ENCODE results near the gene ELOVL7.

The ELOVL7 gene

DNA sequence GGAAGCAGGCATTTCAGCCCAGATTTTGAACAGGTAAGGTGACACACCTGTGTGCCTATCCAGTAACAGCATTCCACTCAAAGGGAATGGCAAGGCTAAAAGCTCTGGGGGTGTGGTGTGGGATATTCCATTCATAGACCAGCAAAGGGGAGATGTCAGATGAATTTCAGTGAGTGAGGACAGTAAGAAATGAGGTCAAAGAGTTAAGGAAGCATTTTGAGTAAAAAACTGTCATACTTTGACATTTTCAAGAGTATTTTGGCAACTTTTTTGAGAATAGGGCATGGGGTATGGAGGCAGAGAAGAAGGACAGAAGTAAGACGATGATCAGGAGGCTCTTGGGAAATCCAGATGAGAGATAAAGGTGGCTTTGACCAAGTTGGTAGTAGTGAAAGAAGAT lies 2.2 kb upstream of the ELOVL7 start:
- Mint-ChIP-seq H3K27me3 (peaks cover 61% of the 10 kb centered on the region), H3K4me1 (peaks cover 17% of the 10 kb centered on the region), H3K36me3 (no peaks in the 10 kb centered on the region), H3K27ac (no peak overlapping the region), H3K9me3 (no peaks in the 10 kb centered on the region), H3K4me3 (no peak overlapping the region)
- no peak for ATAC-seq

DNA sequence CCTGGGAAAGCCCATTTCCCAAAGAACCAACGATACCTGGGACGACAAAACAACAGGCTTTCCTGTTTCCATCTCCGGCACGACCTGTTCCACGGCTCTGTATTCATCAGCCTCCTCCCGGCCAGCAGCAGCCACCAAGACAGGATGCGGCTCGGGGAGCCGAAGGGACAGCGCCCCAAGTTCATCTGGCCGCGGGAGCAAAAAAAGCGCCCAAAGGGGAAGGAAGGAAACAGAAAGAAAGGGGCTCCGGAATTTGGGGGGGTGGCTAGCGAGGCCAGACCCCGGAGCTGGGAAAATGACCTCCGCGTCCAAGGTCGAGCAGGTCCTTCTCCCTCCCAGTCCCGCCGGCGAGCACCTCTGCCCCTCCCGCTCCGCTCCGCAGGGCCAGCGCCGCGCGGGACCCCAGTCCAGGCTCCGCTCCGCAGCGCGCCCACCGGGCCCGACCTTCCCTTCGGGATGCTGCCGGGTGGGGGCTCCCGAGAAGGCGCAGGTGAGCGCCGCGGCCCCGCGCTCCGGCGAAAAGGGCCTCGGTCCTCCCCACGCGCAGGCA lies 608 bp downstream of the ELOVL7 start:
- Mint-ChIP-seq H3K27ac (peak overlapping the region; percentile 46), H3K4me1 (peaks cover 17% of the 10 kb centered on the region), H3K4me3 (peak overlapping the region; percentile 75), H3K9me3 (no peaks in the 10 kb centered on the region), H3K27me3 (peaks cover 60% of the 10 kb centered on the region), H3K36me3 (no peaks in the 10 kb centered on the region)
- no peak for ATAC-seq

DNA sequence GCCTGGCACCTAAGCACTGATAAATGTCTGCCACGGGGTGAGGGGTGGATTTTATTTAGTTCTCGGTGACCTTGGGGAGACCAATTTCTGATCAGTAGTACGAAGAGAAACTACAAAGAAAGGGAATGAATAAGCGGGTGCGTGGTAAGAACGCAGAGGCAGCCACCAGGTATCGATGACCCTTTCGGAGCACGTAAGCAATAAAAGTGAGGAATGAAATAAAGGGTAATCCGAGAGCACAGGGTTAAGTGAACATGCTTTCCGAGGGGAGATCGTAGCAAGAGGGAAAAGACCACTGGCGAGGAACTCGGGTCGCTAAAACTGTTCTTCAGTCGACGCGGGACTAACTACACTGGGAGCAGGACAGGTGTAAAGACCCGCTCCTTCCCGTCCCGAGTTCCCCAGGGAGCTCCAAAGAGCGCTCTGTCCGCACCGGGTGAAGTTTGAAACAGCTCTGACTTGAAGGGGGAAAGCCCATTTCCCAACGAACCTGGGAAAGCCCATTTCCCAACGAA lies 1.1 kb downstream of the ELOVL7 start:
- no peak for ATAC-seq
- H3K9me3 Mint-ChIP-seq = no peaks in the 10 kb centered on the region
- H3K27ac Mint-ChIP-seq = no peak overlapping the region
- H3K4me1 Mint-ChIP-seq = peaks cover 17% of the 10 kb centered on the region
- H3K36me3 Mint-ChIP-seq = no peaks in the 10 kb centered on the region
- peak overlapping the region; percentile 75 for H3K4me3 Mint-ChIP-seq
- H3K27me3 Mint-ChIP-seq = peaks cover 60% of the 10 kb centered on the region

DNA sequence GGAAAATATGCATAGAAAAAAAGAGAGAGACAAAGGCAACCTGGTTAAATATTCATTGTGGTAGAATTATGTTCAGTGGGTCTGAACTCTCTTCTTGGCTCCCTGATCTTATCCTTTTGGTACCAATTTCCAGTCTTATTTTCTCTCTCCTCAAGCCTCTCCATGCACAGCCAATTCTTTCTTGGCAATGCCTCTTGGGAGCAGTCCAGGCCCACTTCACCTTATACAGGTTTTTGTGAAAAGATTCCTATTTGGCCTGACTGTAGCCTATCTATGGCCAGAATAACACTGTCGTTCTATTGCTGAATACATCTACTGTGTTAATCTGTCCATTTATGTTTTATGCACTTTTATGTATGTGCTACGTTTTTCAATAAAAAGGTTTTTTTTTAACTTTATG lies 2.7 kb downstream of the ELOVL7 start:
- Mint-ChIP-seq H3K4me1 (peaks cover 17% of the 10 kb centered on the region), H3K27ac (no peak overlapping the region), H3K9me3 (no peaks in the 10 kb centered on the region), H3K4me3 (no peak overlapping the region), H3K36me3 (no peaks in the 10 kb centered on the region), H3K27me3 (peaks cover 52% of the 10 kb centered on the region)
- ATAC-seq = no peak

DNA sequence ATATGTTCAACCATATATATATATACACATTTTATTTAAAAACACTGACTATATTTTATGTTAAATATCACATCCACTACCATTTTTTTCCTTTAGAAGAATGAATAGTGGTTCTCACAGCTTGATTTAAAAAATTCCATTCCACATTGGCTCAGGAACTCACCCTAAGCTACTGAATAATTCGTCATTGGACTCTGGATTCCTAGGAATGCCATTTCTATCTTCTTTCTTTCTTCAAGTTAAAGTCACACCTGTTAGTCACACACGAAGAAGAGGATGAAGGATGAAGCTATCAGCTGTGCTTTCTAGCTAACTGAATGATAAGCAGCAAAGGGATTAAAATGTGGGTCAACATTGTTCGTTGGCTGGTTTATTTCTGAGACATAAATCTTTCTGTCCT lies 7.9 kb downstream of the ELOVL7 start:
- Mint-ChIP-seq H3K9me3 (no peaks in the 10 kb centered on the region), H3K27me3 (peaks cover 4% of the 10 kb centered on the region)
- no peak for ATAC-seq

DNA sequence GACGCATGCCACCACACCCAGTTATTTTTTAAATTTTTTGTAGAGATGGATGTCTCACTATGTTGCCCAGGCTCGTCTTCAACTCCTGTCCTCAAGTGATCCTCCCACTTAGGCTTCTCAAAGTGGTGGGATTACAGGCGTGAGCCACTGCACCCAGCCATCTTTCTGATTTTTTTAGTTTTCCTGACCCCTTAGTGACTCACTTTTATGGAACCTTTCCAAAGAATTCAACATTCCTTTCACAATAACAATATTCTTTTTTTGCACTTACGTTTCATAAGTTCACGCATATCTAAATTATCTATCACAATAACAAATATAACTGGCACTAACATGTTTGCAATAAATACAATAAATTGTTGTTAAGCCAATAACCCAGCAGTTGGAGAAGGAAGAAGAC lies 8.5 kb downstream of the ELOVL7 start:
- H3K4me3 Mint-ChIP-seq = no peak overlapping the region
- no peaks in the 10 kb centered on the region for H3K27me3 Mint-ChIP-seq
- H3K4me1 Mint-ChIP-seq = no peaks in the 10 kb centered on the region
- H3K27ac Mint-ChIP-seq = no peak overlapping the region
- no peak for ATAC-seq
- no peaks in the 10 kb centered on the region for H3K9me3 Mint-ChIP-seq
- no peaks in the 10 kb centered on the region for H3K36me3 Mint-ChIP-seq

More for the DNA sequence above, 7.9 kb downstream of the ELOVL7 start:
- Mint-ChIP-seq H3K36me3 (no peaks in the 10 kb centered on the region), H3K4me3 (no peak overlapping the region), H3K27ac (no peak overlapping the region), H3K4me1 (no peaks in the 10 kb centered on the region)

DNA sequence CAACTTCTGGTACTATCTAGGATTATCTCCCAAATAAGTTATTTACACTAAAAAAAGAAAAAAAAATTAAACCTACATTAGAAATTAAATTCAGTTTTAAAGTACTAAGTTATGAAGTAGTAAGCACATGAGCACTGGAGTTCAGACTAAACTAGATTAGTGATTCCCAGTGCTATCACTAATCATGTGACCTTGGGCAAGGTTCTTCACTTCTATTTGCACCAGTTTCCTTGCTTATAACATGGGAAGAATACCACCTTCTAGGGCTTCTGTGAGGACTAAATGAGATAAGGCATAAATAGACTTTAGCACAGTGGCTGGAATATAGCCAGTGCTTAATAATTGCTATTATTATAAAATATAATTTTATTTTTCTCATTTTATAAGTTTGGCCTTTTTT lies 10.5 kb downstream of the ELOVL7 start:
- Mint-ChIP-seq H3K4me1 (no peaks in the 10 kb centered on the region), H3K27ac (no peak overlapping the region)

DNA sequence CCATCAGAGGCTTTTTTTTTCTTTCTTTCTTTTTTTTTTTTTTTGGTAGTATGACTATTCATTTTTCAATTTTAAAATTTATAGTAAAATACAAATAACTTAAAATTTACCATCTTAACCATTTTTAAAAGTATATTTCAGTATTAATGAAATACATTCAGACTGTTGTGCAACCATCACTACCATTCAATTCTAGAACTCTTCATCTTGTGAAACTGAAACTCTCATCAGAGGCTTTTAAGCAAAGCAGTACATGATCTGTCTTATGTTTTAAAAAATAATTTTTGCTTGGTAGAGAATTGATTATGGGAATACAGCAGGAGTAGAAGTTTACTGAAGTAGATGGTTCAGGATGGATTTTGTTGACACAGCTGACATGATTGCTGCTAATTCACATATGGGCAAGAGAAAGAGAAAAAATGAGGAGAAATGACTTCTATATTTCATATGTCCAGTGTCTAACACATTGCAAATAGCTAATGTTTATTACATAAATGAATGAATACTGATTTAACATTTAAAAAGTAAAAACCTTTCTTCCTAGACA lies 13.4 kb downstream of the ELOVL7 start:
- H3K27ac Mint-ChIP-seq = no peak overlapping the region
- H3K9me3 Mint-ChIP-seq = no peaks in the 10 kb centered on the region
- no peaks in the 10 kb centered on the region for H3K36me3 Mint-ChIP-seq
- no peak overlapping the region for H3K4me3 Mint-ChIP-seq
- ATAC-seq = no peak
- no peaks in the 10 kb centered on the region for H3K27me3 Mint-ChIP-seq
- H3K4me1 Mint-ChIP-seq = no peaks in the 10 kb centered on the region

More for the DNA sequence above, 10.5 kb downstream of the ELOVL7 start:
- H3K36me3 Mint-ChIP-seq = no peaks in the 10 kb centered on the region
- no peaks in the 10 kb centered on the region for H3K9me3 Mint-ChIP-seq
- ATAC-seq = no peak
- no peak overlapping the region for H3K4me3 Mint-ChIP-seq
- no peaks in the 10 kb centered on the region for H3K27me3 Mint-ChIP-seq

DNA sequence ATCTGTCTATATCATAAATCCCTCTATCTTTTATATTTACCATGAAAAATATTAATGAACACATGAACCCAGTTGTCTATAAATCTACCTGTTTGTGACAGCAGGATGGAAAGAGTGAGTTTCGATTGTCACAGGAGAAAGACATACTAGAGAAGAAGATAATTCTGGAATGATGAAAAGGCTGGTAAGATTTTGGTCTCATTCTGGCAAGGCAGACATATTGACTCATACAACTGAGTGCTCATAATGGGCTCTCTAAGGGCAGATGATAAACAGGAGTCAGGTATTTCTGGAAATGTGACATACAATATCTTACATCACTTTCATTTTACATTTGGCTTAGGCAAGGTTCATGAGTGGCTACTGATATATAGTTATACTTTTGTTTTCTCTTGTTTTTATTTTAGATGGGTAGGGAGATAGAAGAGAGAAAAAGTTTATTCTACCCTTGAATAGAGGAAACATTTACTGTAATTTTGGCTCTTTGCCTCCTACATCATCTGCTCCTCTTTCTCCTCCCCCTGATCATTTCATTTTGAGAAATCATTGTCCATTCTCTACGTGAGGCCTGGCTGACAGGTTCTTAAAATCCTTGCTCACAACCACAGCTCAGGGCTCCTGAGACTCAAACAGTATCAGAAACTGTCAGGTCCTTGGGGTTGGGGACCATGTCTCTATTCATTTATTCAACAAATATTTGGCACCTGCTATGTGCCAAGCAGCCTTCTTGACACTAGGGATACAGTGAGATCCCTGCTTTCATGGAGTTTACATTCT lies 14.4 kb downstream of the ELOVL7 start:
- H3K4me3 Mint-ChIP-seq = no peak overlapping the region
- no peaks in the 10 kb centered on the region for H3K4me1 Mint-ChIP-seq
- H3K36me3 Mint-ChIP-seq = no peaks in the 10 kb centered on the region
- no peaks in the 10 kb centered on the region for H3K9me3 Mint-ChIP-seq
- H3K27me3 Mint-ChIP-seq = no peaks in the 10 kb centered on the region
- ATAC-seq = no peak
- H3K27ac Mint-ChIP-seq = no peak overlapping the region

DNA sequence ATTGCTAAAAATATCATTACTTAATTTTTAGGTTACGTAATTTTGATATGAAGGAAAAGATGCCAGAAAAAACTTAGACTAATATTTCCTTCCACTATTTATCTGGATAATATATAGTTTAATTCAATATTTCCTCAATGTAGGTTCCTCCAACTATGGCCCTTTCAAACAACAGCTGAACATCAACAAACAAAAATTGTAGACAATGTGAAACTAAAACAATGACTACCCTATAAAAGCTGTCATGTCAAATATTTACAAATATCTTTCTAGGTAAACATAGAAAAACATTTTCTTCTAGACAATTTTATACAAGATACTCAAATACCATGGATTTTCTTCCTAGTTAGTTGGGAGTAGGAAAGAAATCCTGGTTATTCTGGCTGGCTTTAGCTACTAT lies 16.9 kb downstream of the ELOVL7 start:
- H3K4me3 Mint-ChIP-seq = no peak overlapping the region
- no peaks in the 10 kb centered on the region for H3K4me1 Mint-ChIP-seq

DNA sequence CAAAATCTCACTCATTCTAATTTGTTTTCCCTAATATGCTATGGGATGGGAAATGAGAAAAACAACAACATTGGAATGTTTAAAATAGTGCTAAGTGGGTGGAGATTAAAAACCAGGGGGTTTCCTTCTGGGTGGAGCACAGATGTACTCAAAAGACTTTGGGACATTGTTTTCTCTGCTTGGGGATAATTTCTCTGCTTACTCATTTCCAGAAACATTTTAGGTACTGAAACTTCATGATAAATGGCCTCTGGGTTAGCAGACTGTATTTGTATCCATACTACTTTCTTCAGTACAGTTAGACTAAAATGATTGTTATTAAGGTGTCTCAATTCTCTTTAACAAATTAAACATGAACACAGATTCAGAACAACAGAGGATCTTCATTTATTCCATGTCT lies 17.4 kb downstream of the ELOVL7 start:
- Mint-ChIP-seq H3K9me3 (no peaks in the 10 kb centered on the region), H3K36me3 (no peaks in the 10 kb centered on the region), H3K27ac (no peak overlapping the region), H3K4me3 (no peak overlapping the region), H3K27me3 (no peaks in the 10 kb centered on the region), H3K4me1 (no peaks in the 10 kb centered on the region)
- peak; percentile 74 for ATAC-seq

More for the DNA sequence above, 16.9 kb downstream of the ELOVL7 start:
- Mint-ChIP-seq H3K36me3 (no peaks in the 10 kb centered on the region), H3K27ac (no peak overlapping the region), H3K27me3 (no peaks in the 10 kb centered on the region), H3K9me3 (no peaks in the 10 kb centered on the region)
- no peak for ATAC-seq

DNA sequence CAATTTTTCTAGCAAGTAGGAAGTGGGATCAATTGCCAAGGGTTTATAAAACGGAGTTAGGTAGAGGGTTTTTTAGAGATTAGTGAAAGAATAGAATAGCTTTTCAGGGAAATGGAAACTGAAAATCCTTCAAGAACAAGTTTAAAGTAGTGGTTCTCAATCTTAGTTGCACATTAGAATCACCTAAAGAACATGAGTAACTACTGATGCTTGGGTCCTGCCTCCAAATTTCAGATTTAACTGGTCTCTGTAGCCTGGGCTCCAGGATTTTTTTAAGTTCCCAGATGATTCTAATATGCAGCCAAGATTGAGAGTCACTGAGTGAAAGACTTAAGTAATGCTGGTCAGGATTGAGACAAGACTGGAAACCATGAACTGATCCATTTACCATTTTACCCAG lies 20.5 kb downstream of the ELOVL7 start:
- Mint-ChIP-seq H3K36me3 (no peaks in the 10 kb centered on the region), H3K4me3 (no peak overlapping the region), H3K9me3 (no peaks in the 10 kb centered on the region), H3K27ac (no peak overlapping the region), H3K4me1 (no peaks in the 10 kb centered on the region), H3K27me3 (no peaks in the 10 kb centered on the region)
- ATAC-seq = no peak

DNA sequence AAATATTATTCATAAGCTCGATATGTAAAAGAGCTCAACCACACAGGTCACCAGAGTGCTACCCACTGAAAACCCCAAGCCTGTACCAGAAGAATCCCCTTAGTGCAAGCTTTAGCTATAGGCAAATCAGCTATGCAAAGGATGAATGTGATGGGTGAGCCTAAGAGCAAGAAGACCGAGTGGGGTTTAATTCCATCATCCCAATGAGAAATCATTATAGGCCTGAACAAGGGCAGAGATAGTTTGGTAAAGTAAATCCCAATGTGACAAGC lies 21.8 kb downstream of the ELOVL7 start:
- Mint-ChIP-seq H3K9me3 (no peaks in the 10 kb centered on the region), H3K27ac (no peak overlapping the region), H3K36me3 (no peaks in the 10 kb centered on the region), H3K4me1 (no peaks in the 10 kb centered on the region), H3K27me3 (no peaks in the 10 kb centered on the region), H3K4me3 (no peak overlapping the region)
- ATAC-seq = peak; percentile 61

DNA sequence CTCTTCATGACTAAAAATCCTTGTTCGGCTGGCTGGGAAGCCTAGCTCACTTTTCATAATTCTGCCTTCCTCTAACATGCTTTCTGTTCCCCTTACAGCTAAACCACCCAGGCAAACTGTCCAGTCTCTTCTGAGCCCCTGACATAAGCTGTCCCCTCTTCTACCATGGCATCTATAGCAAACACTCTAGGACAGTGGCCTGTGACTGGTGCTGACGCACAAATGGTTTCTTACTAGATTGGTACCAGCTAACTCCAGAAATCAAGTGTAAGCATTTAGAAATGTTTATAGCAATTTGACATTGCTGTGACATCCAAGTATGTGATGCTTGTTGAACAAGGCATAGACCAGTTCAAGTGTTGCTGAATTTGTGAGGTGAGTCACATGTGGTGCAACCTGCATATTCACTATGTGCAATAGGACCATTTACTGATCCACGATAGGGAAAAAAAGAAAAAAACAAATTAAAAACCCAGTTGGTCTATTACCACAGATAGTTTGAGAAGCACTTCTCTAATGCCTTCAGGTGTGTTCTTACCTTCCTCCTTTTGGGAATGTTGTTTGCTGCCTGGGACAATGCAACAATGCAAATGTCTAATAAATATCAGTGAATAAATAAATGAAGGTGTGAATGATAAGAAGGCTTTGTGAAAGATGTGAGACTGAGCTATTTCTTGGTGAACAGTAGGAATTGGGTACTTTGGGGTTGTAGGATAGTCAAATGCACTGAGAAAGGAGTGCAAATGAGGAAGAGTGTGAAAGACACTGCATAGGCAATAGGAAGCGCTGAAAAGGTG lies 22.4 kb downstream of the ELOVL7 start:
- no peaks in the 10 kb centered on the region for H3K36me3 Mint-ChIP-seq
- no peaks in the 10 kb centered on the region for H3K4me1 Mint-ChIP-seq
- no peak overlapping the region for H3K4me3 Mint-ChIP-seq
- H3K27me3 Mint-ChIP-seq = no peaks in the 10 kb centered on the region
- peak; percentile 62 for ATAC-seq
- H3K9me3 Mint-ChIP-seq = no peaks in the 10 kb centered on the region
- no peak overlapping the region for H3K27ac Mint-ChIP-seq

DNA sequence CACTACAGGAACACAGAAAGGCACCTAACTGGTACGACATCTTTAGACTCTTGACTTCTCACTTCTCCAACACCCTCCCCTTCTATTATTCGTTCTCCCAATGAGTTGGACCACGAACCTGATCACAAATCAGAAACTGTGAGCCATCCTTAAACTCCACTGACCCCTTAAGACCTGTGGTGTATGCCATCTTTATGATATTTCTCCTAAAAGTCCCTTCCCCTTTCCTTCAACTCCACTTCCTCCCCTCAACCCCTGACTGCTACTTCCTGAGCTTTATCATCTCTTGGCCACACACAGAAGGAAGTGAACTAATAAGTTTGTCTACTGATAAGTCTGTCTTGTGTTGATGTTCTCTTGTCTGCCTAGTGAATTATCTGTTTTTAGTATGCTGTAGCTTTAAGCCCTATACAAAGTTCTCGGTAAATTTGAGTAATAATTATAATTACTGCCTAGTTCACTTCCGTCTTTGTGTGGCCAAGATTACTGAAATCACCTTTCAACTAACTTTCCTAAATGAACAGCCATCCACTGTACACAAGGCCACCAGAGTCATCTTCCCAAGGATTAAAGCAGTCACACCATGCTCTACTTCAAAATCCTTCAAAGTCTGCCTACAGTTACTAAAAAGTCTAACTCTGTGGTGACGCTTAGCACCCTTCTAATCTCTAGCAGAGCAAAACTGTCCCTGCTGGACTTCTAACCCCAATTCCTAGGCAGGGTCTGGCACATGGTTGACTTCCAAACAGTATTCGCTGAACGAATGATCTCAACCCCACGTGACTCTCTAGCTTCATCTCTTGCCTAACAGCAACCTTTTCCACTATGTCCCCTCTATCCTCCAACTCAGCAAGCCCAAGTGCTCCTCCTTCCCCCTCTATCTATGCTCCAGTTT lies 23.2 kb downstream of the ELOVL7 start:
- Mint-ChIP-seq H3K4me3 (no peak overlapping the region), H3K27ac (no peak overlapping the region), H3K36me3 (no peaks in the 10 kb centered on the region), H3K27me3 (no peaks in the 10 kb centered on the region), H3K4me1 (no peaks in the 10 kb centered on the region), H3K9me3 (no peaks in the 10 kb centered on the region)
- no peak for ATAC-seq
